ENCODE results near the gene TXNDC8. TPM values are rescaled to one million over a fixed set of nuclear protein-coding genes. Genes with fewer than 3 reads are reported as not detected.
"Not testable (repeated sequence)": the region's sequence is repeated elsewhere in the genome, so short reads cannot be mapped to it uniquely, and the experiment has no call there.

TXNDC8 gene
- polyA plus RNA-seq, 4 donors, result not detected

DNA sequence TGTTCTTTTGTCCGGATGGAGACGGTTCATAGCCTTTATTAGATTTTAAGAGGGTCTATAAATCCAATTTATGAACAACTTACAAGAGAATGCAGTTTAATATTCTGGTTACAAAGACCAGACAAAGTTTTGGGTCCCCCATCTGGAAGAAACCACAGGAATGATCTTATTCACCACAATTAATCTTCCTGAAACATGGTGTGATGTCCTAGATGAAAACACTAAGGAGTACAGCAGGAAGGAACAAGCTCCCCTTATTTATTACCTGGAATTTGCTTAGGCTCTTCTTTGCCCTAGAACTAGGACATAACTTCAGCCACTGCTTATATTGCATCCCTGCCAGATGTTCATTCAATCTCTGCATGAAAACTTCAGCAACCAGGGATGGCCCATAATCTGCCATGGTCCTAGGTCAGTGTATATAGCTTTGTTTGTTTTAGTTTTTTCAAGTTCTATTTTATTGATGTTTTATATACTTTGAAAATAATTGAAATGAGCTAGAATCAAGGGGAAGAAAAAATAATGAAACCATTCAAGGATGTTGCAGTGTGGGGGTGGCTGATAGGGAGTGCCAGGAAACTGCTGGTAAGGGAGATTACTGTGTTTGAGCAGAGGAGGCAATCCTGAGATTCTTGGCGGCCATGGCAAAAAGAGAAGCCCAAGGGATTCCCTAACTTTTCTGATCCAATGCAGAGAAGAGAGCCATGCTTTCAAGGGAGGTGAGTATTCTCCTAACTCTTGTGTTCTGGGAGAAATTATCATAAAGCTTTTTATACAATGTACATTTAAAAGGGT lies 16.8 kb downstream of the TXNDC8 start:
- DNase-seq, result no peak
- WGBS, 3 donors, result 59 to 77% (median 71%) methylated on average over 3 of the region's 3 CpGs

DNA sequence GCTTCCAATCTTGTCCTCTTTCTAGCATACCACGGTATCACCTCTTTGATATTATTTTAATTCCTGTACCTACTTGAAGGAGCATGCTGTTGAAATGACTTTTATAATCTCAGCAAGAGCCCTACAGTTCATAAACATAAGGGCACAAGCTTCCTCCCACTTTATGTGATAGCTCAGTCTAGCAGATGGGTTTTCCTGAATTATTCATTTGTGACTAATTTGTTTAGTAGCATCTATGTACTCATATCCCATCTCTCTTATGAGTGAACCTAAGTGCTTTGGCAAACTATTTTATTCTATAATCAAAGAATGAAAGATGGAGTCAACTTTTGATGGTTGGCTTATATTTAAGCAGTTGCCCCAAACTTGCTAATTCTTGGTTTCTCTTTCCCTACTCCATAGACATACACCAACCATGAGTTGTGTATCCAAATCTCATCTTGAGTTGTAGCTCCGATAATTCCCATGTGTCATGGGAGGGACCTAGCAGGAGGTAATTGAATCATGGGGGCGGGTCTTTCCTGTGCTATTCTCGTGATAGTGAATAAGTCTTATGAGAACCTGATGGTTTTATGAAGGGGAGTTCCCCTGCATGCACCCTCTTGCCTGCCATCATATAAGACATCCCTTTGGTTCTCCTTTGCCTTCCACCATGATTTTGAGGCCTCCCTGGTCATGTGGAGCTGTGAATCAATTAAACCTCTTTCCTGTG lies 17.7 kb downstream of the TXNDC8 start:
- DNase-seq, result no peak
- H3K36me3 ChIP-seq (ENCODE audit: control insufficient read depth in 3 of 3, insufficient read depth in 2 of 3, low read depth in 1 of 3, low read length in 3 of 3), result no peaks in the 10 kb centered on the region
- FAIRE-seq, result no peak
- no peak overlapping the region for H3K27ac ChIP-seq (ENCODE audit: low read depth in 1 of 3, low read length in 2 of 3)
- H3K4me3 ChIP-seq (ENCODE audit: low read depth in 1 of 3, low read length in 3 of 3), result no peak overlapping the region
- WGBS, 3 donors, result 84 to 87% (median 86%) methylated on average over 4 of the region's 4 CpGs
- H3K9me3 ChIP-seq (ENCODE audit: control insufficient read depth in 2 of 2, insufficient read depth in 1 of 2, low read depth in 1 of 2, low read length in 1 of 2), result no peaks in the 10 kb centered on the region
- no peaks in the 10 kb centered on the region for H3K27me3 ChIP-seq (ENCODE audit: control insufficient read depth in 3 of 3, insufficient read depth in 3 of 3, low read length in 3 of 3)
- H3K4me1 ChIP-seq (ENCODE audit: control insufficient read depth in 3 of 3, insufficient read depth in 2 of 3, low read depth in 1 of 3, low read length in 2 of 3), result no peaks in the 10 kb centered on the region

More for the DNA sequence above, 16.8 kb downstream of the TXNDC8 start:
- no peak overlapping the region for H3K4me3 ChIP-seq (ENCODE audit: low read depth in 1 of 3, low read length in 3 of 3)
- no peak overlapping the region for H3K27ac ChIP-seq (ENCODE audit: low read depth in 1 of 3, low read length in 2 of 3)
- no peaks in the 10 kb centered on the region for H3K4me1 ChIP-seq (ENCODE audit: control insufficient read depth in 3 of 3, insufficient read depth in 2 of 3, low read depth in 1 of 3, low read length in 2 of 3)
- FAIRE-seq, result no peak
- H3K9me3 ChIP-seq (ENCODE audit: control insufficient read depth in 2 of 2, insufficient read depth in 1 of 2, low read depth in 1 of 2, low read length in 1 of 2), result no peaks in the 10 kb centered on the region
- H3K27me3 ChIP-seq (ENCODE audit: control insufficient read depth in 3 of 3, insufficient read depth in 3 of 3, low read length in 3 of 3), result no peaks in the 10 kb centered on the region
- H3K36me3 ChIP-seq (ENCODE audit: control insufficient read depth in 3 of 3, insufficient read depth in 2 of 3, low read depth in 1 of 3, low read length in 3 of 3), result no peaks in the 10 kb centered on the region

DNA sequence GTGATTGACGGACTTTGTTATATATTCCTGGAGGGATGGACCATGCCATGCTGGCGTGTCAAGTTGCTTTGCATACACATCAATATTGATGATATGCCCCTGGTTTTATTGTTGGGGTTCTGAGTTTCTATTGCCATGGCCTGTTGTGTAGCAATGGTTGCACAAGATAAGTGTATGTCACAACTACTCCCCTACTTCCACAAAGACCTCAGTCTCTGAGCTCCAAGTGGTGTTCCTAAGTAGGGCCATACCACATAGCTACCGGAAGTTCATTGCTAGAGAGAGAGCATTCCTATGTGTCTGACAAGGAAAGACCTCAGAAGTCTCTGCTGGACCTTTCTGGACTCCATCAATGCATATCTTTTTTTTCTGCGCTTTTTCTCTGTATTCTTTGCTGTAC lies 19.8 kb downstream of the TXNDC8 start:
- WGBS, 3 donors, result 94 to 99% (median 97%) methylated on average over 4 of the region's 4 CpGs
- no peak overlapping the region for H3K4me3 ChIP-seq (ENCODE audit: low read depth in 1 of 3, low read length in 3 of 3)
- no peaks in the 10 kb centered on the region for H3K27me3 ChIP-seq (ENCODE audit: control insufficient read depth in 3 of 3, insufficient read depth in 3 of 3, low read length in 3 of 3)
- DNase-seq, result no peak
- H3K27ac ChIP-seq (ENCODE audit: low read depth in 1 of 3, low read length in 2 of 3), result no peak overlapping the region
- H3K9me3 ChIP-seq (ENCODE audit: control insufficient read depth in 2 of 2, insufficient read depth in 1 of 2, low read depth in 1 of 2, low read length in 1 of 2), result peaks cover 0 to 1% of the 10 kb centered on the region in 2 donors
- FAIRE-seq, result no peak
- no peaks in the 10 kb centered on the region for H3K4me1 ChIP-seq (ENCODE audit: control insufficient read depth in 3 of 3, insufficient read depth in 2 of 3, low read depth in 1 of 3, low read length in 2 of 3)
- no peaks in the 10 kb centered on the region for H3K36me3 ChIP-seq (ENCODE audit: control insufficient read depth in 3 of 3, insufficient read depth in 2 of 3, low read depth in 1 of 3, low read length in 3 of 3)

DNA sequence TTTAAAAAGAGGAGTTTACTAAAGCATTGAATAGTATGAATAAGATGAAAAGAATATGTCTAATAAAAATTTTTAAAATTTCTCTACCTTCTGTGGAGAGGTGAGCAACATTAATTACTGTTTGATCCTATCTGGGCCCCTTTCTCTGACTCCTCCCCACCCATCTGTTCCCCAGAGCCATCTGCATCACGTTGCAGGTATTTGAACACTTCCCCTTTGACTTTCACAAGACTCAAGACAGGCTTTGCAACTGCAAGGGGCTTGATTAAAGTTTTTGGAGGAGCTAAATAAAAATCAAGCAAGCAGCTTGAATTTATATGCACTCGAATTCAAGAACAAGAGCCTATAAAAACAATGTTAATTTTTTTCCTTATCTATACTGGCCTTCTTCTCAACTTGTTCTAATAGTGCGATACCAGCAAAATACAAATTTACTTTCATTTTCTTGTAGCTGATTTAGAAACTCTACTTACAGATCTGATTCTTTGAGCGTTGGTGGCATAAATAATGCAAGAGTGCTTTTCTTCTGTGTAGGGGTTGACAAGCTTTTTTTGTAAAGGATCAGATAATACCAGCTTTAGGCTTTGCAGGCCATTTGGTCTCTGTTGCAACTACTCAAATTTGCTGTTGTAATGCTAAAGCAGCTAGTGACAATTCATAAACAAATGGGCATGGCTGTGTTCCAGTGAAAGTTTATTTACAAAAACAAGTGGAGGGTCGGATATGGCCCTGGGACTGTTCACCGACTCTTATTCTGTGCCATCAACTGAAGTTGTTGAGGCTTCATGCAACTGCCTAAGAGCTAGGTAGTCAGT lies 21.2 kb downstream of the TXNDC8 start:
- DNase-seq, result peak in 1 of 2 donors; percentile 27
- Histone ChIP-seq H3K4me3 (ENCODE audit: low read depth in 1 of 3, low read length in 3 of 3) (no peak overlapping the region), H3K36me3 (ENCODE audit: control insufficient read depth in 3 of 3, insufficient read depth in 2 of 3, low read depth in 1 of 3, low read length in 3 of 3) (no peaks in the 10 kb centered on the region), H3K27ac (ENCODE audit: low read depth in 1 of 3, low read length in 2 of 3) (no peak overlapping the region), H3K9me3 (ENCODE audit: control insufficient read depth in 2 of 2, insufficient read depth in 1 of 2, low read depth in 1 of 2, low read length in 1 of 2) (peaks cover 0 to 10% of the 10 kb centered on the region in 2 donors), H3K4me1 (ENCODE audit: control insufficient read depth in 3 of 3, insufficient read depth in 2 of 3, low read depth in 1 of 3, low read length in 2 of 3) (no peaks in the 10 kb centered on the region), H3K27me3 (ENCODE audit: control insufficient read depth in 3 of 3, insufficient read depth in 3 of 3, low read length in 3 of 3) (no peaks in the 10 kb centered on the region)
- FAIRE-seq, result no peak
- WGBS, 3 donors, result 12 to 24% (median 23%) methylated on average over 6 of the region's 6 CpGs

DNA sequence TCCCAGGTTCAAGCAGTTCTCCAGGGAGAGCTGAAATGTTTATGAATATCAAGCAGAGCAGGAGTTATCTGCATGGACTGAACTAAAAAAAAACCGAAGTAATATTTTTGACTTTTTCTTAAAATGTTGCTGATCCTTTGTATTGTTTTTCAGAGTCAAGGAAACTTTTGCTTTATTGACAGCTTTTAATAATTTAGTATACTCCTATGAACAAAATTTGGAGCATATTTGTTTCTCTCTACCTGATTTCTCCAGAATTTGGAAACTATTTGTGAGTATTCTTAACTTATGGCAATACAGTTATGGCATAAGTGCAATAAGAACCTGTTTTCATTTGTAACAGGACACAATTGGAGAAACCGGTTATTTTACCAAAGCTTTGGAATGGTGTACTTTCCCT lies 25.7 kb downstream of the TXNDC8 start:
- H3K27ac ChIP-seq (ENCODE audit: low read depth in 1 of 3, low read length in 2 of 3); H3K9me3 ChIP-seq (ENCODE audit: control insufficient read depth in 2 of 2, insufficient read depth in 1 of 2, low read depth in 1 of 2, low read length in 1 of 2); H3K27me3 ChIP-seq (ENCODE audit: control insufficient read depth in 3 of 3, insufficient read depth in 3 of 3, low read length in 3 of 3); H3K4me1 ChIP-seq (ENCODE audit: control insufficient read depth in 3 of 3, insufficient read depth in 2 of 3, low read depth in 1 of 3, low read length in 2 of 3); DNase-seq; H3K4me3 ChIP-seq (ENCODE audit: low read depth in 1 of 3, low read length in 3 of 3); FAIRE-seq; H3K36me3 ChIP-seq (ENCODE audit: control insufficient read depth in 3 of 3, insufficient read depth in 2 of 3, low read depth in 1 of 3, low read length in 3 of 3): not testable (repeated sequence)
- WGBS, 3 donors, result 87 to 99% (median 98%) methylated on average over 2 of the region's 2 CpGs

DNA sequence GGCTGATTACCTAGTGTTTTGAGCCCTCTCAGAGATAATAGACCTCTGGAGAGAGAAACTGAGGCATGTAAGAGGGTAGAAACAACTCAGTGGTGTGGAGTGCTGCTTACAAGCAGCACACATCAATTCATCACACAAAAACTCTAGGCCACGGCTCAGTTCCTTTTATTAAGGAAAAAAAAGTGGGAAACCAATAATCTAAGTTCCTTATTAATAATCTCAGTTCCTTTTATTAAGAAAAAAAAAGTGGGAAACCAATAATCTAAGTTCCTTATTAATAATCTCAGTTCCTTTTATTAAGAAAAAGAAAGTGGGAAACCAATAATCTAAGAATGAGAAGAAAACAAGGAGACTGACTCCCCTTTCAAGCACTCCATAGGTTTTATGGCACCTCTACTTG lies 28.0 kb downstream of the TXNDC8 start:
- Histone ChIP-seq H3K27ac (ENCODE audit: low read depth in 1 of 3, low read length in 2 of 3) (no peak overlapping the region), H3K4me1 (ENCODE audit: control insufficient read depth in 3 of 3, insufficient read depth in 2 of 3, low read depth in 1 of 3, low read length in 2 of 3) (peaks cover 0 to 3% (median 0%) of the 10 kb centered on the region in 3 donors), H3K9me3 (ENCODE audit: control insufficient read depth in 2 of 2, insufficient read depth in 1 of 2, low read depth in 1 of 2, low read length in 1 of 2) (peaks cover 0 to 10% of the 10 kb centered on the region in 2 donors), H3K27me3 (ENCODE audit: control insufficient read depth in 3 of 3, insufficient read depth in 3 of 3, low read length in 3 of 3) (no peaks in the 10 kb centered on the region), H3K4me3 (ENCODE audit: low read depth in 1 of 3, low read length in 3 of 3) (no peak overlapping the region), H3K36me3 (ENCODE audit: control insufficient read depth in 3 of 3, insufficient read depth in 2 of 3, low read depth in 1 of 3, low read length in 3 of 3) (no peaks in the 10 kb centered on the region)
- FAIRE-seq (no peak), DNase-seq (no peak)
- 81 to 88% (median 81%) methylated on average over 1 of the region's 1 CpG for WGBS, 3 donors

DNA sequence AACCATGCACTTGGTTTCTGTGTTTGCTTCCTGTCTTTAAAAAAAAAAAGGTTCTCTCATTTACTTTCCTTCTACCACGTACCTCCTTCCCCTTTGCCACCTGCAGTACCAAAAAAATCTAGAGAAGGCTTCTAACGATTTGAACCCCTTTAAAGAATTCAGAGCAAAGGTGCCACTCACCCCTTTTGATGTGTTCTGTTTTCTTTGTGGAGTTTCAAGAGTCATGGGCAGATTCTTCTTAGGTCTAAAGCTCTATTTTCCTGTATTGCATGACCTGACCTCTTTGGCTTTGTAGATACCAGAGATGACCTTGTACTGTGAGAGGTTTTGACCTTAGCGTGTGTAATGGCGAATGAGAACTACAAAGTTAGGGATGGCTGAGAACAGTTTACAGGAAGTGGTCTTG lies 29.0 kb downstream of the TXNDC8 start:
- Histone ChIP-seq H3K9me3 (ENCODE audit: control insufficient read depth in 2 of 2, insufficient read depth in 1 of 2, low read depth in 1 of 2, low read length in 1 of 2) (peaks cover 0 to 10% of the 10 kb centered on the region in 2 donors), H3K4me3 (ENCODE audit: low read depth in 1 of 3, low read length in 3 of 3) (no peak overlapping the region), H3K27me3 (ENCODE audit: control insufficient read depth in 3 of 3, insufficient read depth in 3 of 3, low read length in 3 of 3) (no peaks in the 10 kb centered on the region), H3K27ac (ENCODE audit: low read depth in 1 of 3, low read length in 2 of 3) (no peak overlapping the region), H3K36me3 (ENCODE audit: control insufficient read depth in 3 of 3, insufficient read depth in 2 of 3, low read depth in 1 of 3, low read length in 3 of 3) (no peaks in the 10 kb centered on the region), H3K4me1 (ENCODE audit: control insufficient read depth in 3 of 3, insufficient read depth in 2 of 3, low read depth in 1 of 3, low read length in 2 of 3) (peaks cover 0 to 3% (median 0%) of the 10 kb centered on the region in 3 donors)
- 38 to 78% (median 42%) methylated on average over 4 of the region's 4 CpGs for WGBS, 3 donors
- DNase-seq, result no peak
- FAIRE-seq, result no peak

DNA sequence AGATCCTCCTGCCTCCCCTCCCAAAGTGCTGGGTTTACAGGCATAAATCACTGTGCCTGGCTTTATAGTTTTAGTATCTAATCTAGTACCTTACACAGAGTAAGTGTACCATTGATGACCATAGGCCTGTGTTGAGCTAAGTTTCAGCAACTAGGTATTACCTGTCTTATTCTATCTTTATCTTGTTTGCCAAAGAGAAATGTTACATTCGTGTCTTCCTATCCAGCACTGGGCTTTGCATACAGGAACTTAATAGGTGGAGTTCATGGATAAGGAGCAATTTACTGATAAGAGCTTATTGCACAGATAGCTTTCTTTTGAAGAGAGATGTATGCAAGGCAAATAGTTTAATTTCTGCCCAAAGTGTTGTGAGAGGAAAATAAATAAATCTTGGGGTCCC lies 30.5 kb downstream of the TXNDC8 start:
- peak; percentile 30 to 52 for DNase-seq
- WGBS, 3 donors, result 7 to 52% (median 23%) methylated on average over 1 of the region's 1 CpG
- Histone ChIP-seq H3K9me3 (ENCODE audit: control insufficient read depth in 2 of 2, insufficient read depth in 1 of 2, low read depth in 1 of 2, low read length in 1 of 2) (peaks cover 0 to 3% of the 10 kb centered on the region in 2 donors), H3K4me3 (ENCODE audit: low read depth in 1 of 3, low read length in 3 of 3) (no peak overlapping the region), H3K36me3 (ENCODE audit: control insufficient read depth in 3 of 3, insufficient read depth in 2 of 3, low read depth in 1 of 3, low read length in 3 of 3) (no peaks in the 10 kb centered on the region), H3K27me3 (ENCODE audit: control insufficient read depth in 3 of 3, insufficient read depth in 3 of 3, low read length in 3 of 3) (no peaks in the 10 kb centered on the region), H3K4me1 (ENCODE audit: control insufficient read depth in 3 of 3, insufficient read depth in 2 of 3, low read depth in 1 of 3, low read length in 2 of 3) (peaks cover 0 to 3% (median 0%) of the 10 kb centered on the region in 3 donors), H3K27ac (ENCODE audit: low read depth in 1 of 3, low read length in 2 of 3) (no peak overlapping the region)
- no peak for FAIRE-seq
